Natural killer cell (primary cell): ENCODE results near the gene PEX11A. TPM values are rescaled to one million over a fixed set of nuclear protein-coding genes. Genes with fewer than 3 reads are reported as not detected.

ENCODE experiments used
- ATAC-seq, 3 donors: fragments of 150-1000 bp in 2 of 3; fragments of 200-7000 bp in 1 of 3; cut with Tn5 transposase; 1 replicate in 1 of 3; 2 replicates in 2 of 3; pipeline ENCODE4 v1.10.0; 2021; ENCODE audit warnings: mild to moderate bottlenecking in 2 of 3, moderate library complexity in 2 of 3
- DNase-seq, 2 donors: peaks; one replicate each; pipeline versions ENCODE4 v3.0.0 to v3.0.0-alpha.2; 2013 to 2021; ENCODE audit warnings: mixed read lengths in 1 of 2
- H3K27ac ChIP-seq: one replicate; pipeline ENCODE4 v1.5.1; 2013; ENCODE audit warnings: mild to moderate bottlenecking, low read length
- H3K27me3 ChIP-seq: one replicate; pipeline ENCODE4 v1.6.1; 2013; ENCODE audit warnings: low read length; ENCODE audit not compliant: control insufficient read depth, insufficient read depth
- H3K36me3 ChIP-seq: one replicate; pipeline ENCODE4 v1.6.1; 2013; ENCODE audit warnings: low read length; ENCODE audit not compliant: control insufficient read depth, insufficient read depth
- H3K4me1 ChIP-seq: one replicate; pipeline ENCODE4 v1.6.1; 2013; ENCODE audit warnings: low read length; ENCODE audit not compliant: control insufficient read depth, insufficient read depth
- H3K4me3 ChIP-seq: one replicate; pipeline ENCODE4 v1.5.1; 2013; ENCODE audit warnings: low read length
- H3K9me3 ChIP-seq: one replicate; pipeline ENCODE4 v1.6.1; 2013; ENCODE audit warnings: low read length; ENCODE audit not compliant: control insufficient read depth, insufficient read depth
- H3K27ac Mint-ChIP-seq, 2 donors: one replicate each; pipeline ENCODE4 v1.8.0; 2022; ENCODE audit warnings: mild to moderate bottlenecking in 2 of 2, mixed read lengths in 2 of 2, moderate library complexity in 1 of 2
- H3K27me3 Mint-ChIP-seq, 2 donors: one replicate each; pipeline ENCODE4 v1.8.0; 2022; ENCODE audit warnings: low read depth in 2 of 2, mixed read lengths in 2 of 2
- H3K36me3 Mint-ChIP-seq: one replicate; pipeline ENCODE4 v1.8.0; 2022; ENCODE audit warnings: mixed read lengths
- H3K4me1 Mint-ChIP-seq, 2 donors: one replicate each; pipeline ENCODE4 v1.8.0; 2022; ENCODE audit warnings: mixed read lengths in 2 of 2
- H3K4me3 Mint-ChIP-seq: one replicate; pipeline ENCODE4 v1.8.0; 2022; ENCODE audit warnings: mild to moderate bottlenecking, moderate library complexity, mixed read lengths
- H3K9me3 Mint-ChIP-seq, 2 donors: one replicate each; pipeline ENCODE4 v1.8.0; 2022; ENCODE audit warnings: mixed read lengths in 2 of 2
- CTCF ChIP-seq: fragments of 200-600 bp; IDR thresholded peaks from one replicate; pipeline ENCODE4 v1.8.0; 2022; ENCODE audit warnings: antibody characterized with exemption
- WGBS: methylation state at CpG from one replicate; pipeline ENCODE4 v1.1.7; 2013; ENCODE audit warnings: missing lambda C conversion rate; ENCODE audit not compliant: insufficient coverage; 5-methylcytosine and 5-hydroxymethylcytosine counted together
- intact Hi-C: fragments of 100-400 bp; cut with micrococcal nuclease; formaldehyde crosslinking; loops from one replicate; pipeline ENCODE4 v1.14.2; 2022
- total RNA-seq, 4 donors: library from RNA; stranded (reverse); fragments of 120-200 nt in 1 of 4; gene quantifications; one replicate each; pipeline versions ENCODE4 v1.2.3 to v1.2.4, GENCODE V29; 2013 to 2022

The PEX11A gene
- total RNA-seq, 3 donors from 2014 or later (not counting 1 experiment from before 2014, with no cell fraction given): 2.0 to 3.1 (median 3.1) TPM

- WGBS: 94% methylated on average over 1 of the region's 1 CpG
- H3K36me3 Mint-ChIP-seq: no peaks in the 10 kb centered on the region
Observed at GRCh38 chr15:89724621-89725020, 34.1 kb upstream of the PEX11A start.

DNA sequence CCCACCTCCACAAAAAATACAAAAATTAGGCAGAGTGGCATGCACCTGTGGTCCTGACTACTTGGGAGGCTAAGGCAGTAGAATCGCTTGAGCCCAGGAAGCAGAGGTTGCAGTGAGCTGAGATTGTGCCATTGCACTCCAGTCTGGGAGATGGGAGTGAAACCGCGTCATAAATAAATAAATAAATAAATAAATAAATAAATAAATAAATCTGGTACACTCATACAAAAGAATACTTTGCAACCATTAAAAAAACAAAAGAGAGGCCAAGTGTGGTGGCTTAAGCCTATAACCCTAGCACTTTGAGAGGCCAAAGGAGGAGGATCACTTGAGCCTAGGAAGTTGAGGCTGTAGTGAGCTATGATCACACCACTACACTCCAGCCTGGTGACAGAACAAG is 32.5 kb upstream of the PEX11A start:
- no peaks in the 10 kb centered on the region for H3K27me3 ChIP-seq
- no peaks in the 10 kb centered on the region for H3K36me3 ChIP-seq
- peaks cover 0 to 2% of the 10 kb centered on the region in 2 donors for H3K9me3 Mint-ChIP-seq
- no peak for ATAC-seq
- intact Hi-C loops: no loop called here
- no peak overlapping the region for H3K4me3 Mint-ChIP-seq
- DNase-seq: no peak
- H3K9me3 ChIP-seq: peaks cover 2% of the 10 kb centered on the region
- peaks cover 7 to 22% of the 10 kb centered on the region in 2 donors for H3K27me3 Mint-ChIP-seq
- no peaks in the 10 kb centered on the region for H3K36me3 Mint-ChIP-seq
- 83% methylated on average over 1 of the region's 3 CpGs for WGBS
- H3K27ac ChIP-seq: no peak overlapping the region
- no peak overlapping the region for H3K4me3 ChIP-seq
- H3K27ac Mint-ChIP-seq: no peak overlapping the region
- H3K4me1 Mint-ChIP-seq: no peaks in the 10 kb centered on the region
- no peak for TF ChIP-seq CTCF
- no peaks in the 10 kb centered on the region for H3K4me1 ChIP-seq

More at GRCh38 chr15:89724621-89725020, 34.1 kb upstream of the PEX11A start:
- Mint-ChIP-seq H3K9me3 (peaks cover 0 to 2% of the 10 kb centered on the region in 2 donors), H3K27ac (no peak overlapping the region), H3K4me1 (no peaks in the 10 kb centered on the region), H3K27me3 (peaks cover 7 to 22% of the 10 kb centered on the region in 2 donors), H3K4me3 (no peak overlapping the region)
- H3K36me3 ChIP-seq: no peaks in the 10 kb centered on the region
- ATAC-seq (no peak), DNase-seq (no peak)
- no peaks in the 10 kb centered on the region for H3K4me1 ChIP-seq
- peaks cover 2% of the 10 kb centered on the region for H3K9me3 ChIP-seq
- H3K4me3 ChIP-seq: no peak overlapping the region
- intact Hi-C loops: no loop called here
- TF ChIP-seq CTCF: no peak
- no peaks in the 10 kb centered on the region for H3K27me3 ChIP-seq
- H3K27ac ChIP-seq: no peak overlapping the region

DNA sequence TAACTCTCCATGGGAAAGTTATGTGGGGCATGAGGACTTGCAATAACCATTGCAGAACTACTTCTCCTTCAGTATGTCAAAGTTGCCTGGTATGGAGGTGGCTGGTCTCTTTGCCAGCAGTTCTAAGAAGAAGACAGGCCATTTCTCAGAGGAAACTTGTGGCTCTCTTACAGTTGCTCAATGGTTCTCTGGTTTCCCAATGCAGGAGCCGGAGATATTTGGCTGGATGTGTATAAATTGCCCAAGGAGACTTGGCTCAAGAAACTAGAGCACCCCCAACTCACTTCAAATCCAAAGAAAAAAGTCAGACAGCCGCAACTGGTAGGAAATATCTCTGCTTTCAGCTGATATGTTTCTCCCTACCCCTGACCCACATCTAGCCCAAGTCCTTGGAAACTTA is 24.2 kb upstream of the PEX11A start:
- no peaks in the 10 kb centered on the region for H3K36me3 Mint-ChIP-seq
- H3K4me1 ChIP-seq: no peaks in the 10 kb centered on the region
- H3K9me3 ChIP-seq: no peaks in the 10 kb centered on the region
- no peak overlapping the region for H3K4me3 ChIP-seq
- peaks cover 4 to 11% of the 10 kb centered on the region in 2 donors for H3K27me3 Mint-ChIP-seq
- no peak for DNase-seq
- no peaks in the 10 kb centered on the region for H3K27me3 ChIP-seq
- TF ChIP-seq CTCF: no peak
- WGBS: 80% methylated on average over 1 of the region's 2 CpGs
- no peak overlapping the region for H3K27ac ChIP-seq
- no peaks in the 10 kb centered on the region for H3K9me3 Mint-ChIP-seq
- no peaks in the 10 kb centered on the region for H3K36me3 ChIP-seq
- no peak overlapping the region for H3K4me3 Mint-ChIP-seq
- no peaks in the 10 kb centered on the region for H3K4me1 Mint-ChIP-seq
- no peak for ATAC-seq
- intact Hi-C loops: no loop called here
- no peak overlapping the region for H3K27ac Mint-ChIP-seq

GRCh38 chr15:89707577-89707976 is 17.0 kb upstream of the PEX11A start:
- Mint-ChIP-seq H3K4me3 (no peak overlapping the region), H3K4me1 (no peaks in the 10 kb centered on the region), H3K27ac (no peak overlapping the region), H3K27me3 (peaks cover 6 to 42% of the 10 kb centered on the region in 2 donors), H3K9me3 (no peaks in the 10 kb centered on the region), H3K36me3 (no peaks in the 10 kb centered on the region)
- H3K9me3 ChIP-seq: no peaks in the 10 kb centered on the region
- no peaks in the 10 kb centered on the region for H3K27me3 ChIP-seq
- intact Hi-C loops: no loop called here
- DNase-seq: no peak
- no peak for ATAC-seq
- no CpG with 5 or more reads among the region's 1 CpG for WGBS
- TF ChIP-seq CTCF: no peak
- H3K4me3 ChIP-seq: no peak overlapping the region
- H3K36me3 ChIP-seq: no peaks in the 10 kb centered on the region
- H3K27ac ChIP-seq: no peak overlapping the region
- no peaks in the 10 kb centered on the region for H3K4me1 ChIP-seq
